Fibroblast of upper back skin (primary cell): Measurements from ENCODE around the gene NETO1.

Experiments
- DNase-seq: peaks from one replicate; pipeline ENCODE4 v3.0.0-alpha.2; 2013

NETO1 gene

DNA sequence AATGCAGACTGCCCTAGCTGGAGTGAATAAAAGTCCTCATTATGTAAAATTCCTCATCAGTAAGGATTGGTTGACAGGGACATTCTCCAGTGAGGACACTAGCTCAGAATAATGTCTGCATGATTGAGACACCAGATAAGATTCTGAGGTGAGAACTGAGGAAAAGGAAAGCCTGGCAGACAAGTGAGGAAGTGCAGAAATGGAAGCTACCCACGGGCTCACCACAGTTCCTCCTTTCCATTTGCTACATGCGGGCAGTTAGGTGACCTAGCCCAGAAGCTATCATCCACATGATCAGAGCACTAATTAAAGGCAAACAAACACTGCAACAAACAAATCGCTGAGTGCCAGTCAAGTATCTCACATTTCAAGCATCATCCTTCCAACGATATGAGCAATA, 27.7 kb downstream of the NETO1 start:
- DNase-seq = no peak

- DNase-seq = no peak
Observed at GRCh38 chr18:72834731-72835130, 33.1 kb downstream of the NETO1 start.

- DNase-seq = no peak
Observed at GRCh38 chr18:72833471-72833870, 34.3 kb downstream of the NETO1 start.

DNA sequence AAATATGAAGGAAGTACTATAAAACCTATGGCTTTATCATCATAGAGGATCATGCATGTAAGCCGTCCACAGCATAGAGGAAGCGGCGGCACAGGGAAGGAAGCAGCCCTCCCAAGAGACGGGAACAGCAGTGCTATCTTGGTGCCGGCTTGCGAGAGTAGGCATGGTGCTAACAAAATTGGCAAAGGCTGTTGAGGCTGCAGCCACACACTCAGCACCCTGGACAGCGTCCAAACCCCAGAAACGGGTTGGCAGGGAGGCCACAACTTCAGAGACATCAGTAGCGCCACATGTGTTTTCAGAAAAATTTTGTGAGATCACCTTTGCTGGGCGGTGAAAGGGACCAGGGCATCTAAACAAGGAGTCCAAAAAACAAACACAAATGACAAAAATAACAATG, 37.7 kb downstream of the NETO1 start:
- DNase-seq = no peak

GRCh38 chr18:72828601-72829000, 39.2 kb downstream of the NETO1 start:
- no peak for DNase-seq

DNA sequence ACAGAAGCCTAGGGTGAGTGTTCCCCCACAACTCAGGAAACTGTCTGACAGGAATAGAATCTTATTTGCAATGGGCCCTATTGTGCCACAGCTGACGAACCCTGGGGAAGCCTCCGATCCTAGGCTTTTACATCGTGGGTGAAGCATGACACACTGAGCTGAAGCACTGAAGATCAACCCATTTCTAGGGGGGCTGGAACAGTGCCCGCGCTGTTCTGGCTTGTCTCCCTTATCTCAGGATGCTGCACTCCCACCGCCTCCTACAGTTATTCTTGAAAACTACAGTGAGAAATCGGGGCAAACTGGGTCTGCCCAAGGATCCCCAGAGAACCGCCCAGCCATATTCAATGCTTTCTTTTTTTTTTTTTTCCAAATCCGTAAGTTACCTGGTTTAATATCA, 41.1 kb downstream of the NETO1 start:
- no peak for DNase-seq

- DNase-seq = no peak
Observed at GRCh38 chr18:72823345-72823744, 44.4 kb downstream of the NETO1 start.

GRCh38 chr18:72822202-72822601, 45.6 kb downstream of the NETO1 start:
- no peak for DNase-seq

DNA sequence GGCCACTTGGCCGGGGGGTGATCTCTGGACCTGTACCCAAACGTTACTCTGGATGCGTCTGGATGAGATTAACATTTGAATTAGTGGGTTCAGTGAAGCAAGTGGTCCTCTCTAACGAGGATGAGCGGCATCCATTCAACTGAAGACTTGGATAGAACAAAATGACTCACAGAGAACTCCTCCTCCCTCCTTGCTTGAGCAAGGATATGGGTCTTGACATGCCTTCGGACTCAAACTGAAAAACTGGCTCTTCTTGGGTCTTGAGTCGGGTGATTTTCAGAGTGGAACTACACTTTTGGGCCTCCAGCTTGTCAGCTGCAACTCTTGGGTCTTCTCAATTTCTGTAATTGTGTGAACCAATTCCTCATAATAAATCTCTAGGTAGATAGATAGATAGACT, 47.2 kb downstream of the NETO1 start:
- DNase-seq = no peak

- DNase-seq = no peak
Observed at GRCh38 chr18:72819050-72819449, 48.7 kb downstream of the NETO1 start.

- DNase-seq = no peak
Observed at GRCh38 chr18:72811047-72811446, 56.7 kb downstream of the NETO1 start.

- DNase-seq = no peak
Observed at GRCh38 chr18:72808680-72809079, 59.1 kb downstream of the NETO1 start.

- DNase-seq = no peak
Observed at GRCh38 chr18:72799106-72799505, 68.7 kb downstream of the NETO1 start.

GRCh38 chr18:72783530-72783929, 84.3 kb downstream of the NETO1 start:
- no peak for DNase-seq

GRCh38 chr18:72774914-72775313, 92.9 kb downstream of the NETO1 start:
- DNase-seq = no peak

DNA sequence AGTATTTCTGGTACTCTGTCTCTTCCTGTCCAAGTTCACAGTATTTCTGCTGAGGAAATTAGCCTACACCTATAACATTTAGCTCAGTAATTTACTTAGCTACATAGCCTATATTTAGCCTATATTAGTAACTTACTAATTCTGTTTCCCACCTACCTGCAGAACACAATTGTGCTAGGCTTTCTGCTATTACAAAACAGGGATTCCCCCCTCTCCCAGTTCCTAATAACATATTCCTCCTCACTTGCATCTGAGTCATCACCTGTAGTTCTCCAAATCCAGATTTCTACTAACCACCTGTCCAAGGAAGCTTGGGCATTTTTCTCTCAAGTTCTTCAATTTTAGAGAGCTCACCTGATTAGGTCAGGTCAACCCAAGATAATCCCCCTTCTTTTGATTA, 94.9 kb downstream of the NETO1 start:
- no peak for DNase-seq

- DNase-seq = no peak
Observed at GRCh38 chr18:72768681-72769229, 99.0 kb downstream of the NETO1 start.

GRCh38 chr18:72762515-72763122, 105.2 kb downstream of the NETO1 start:
- DNase-seq = peak; percentile 65

DNA sequence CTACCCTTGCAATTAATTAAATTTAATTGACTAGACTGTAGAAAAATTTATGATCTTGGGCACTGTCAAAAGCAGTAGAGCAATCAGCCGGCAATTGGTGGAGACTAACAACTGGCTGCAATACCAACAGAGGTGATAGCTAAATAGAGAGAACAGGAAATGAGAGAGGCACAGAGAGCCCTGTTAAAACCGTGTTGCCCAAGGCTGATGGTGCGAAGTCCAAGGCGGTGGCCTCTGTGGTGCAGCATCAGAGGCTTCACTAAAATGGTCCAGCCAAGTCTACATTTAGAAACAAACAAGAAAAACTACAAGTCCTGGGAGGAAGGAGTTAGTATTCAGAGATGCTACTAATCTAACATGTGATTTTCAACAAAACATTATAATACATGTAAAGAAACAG, 115.6 kb downstream of the NETO1 start:
- no peak for DNase-seq

DNA sequence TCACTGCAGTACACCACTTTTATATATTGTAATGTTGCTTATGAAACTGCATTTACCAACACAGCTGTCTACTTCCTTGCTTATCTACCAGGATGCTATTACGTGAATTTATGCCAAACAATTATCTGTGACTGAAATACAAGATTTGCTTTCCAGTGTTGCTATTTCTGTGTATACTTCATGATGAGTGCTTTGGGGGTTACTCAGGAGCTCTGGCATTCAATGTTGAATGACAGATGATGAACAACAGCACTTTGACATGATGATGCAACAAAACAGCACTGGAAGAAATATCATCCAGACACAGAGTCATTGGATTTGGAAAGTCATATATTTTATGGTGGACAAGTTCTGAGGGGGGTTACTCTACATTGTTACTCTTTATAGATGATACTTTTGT, 125.8 kb downstream of the NETO1 start:
- no peak for DNase-seq

- DNase-seq = no peak
Observed at GRCh38 chr18:72738136-72738535, 129.7 kb downstream of the NETO1 start.

DNA sequence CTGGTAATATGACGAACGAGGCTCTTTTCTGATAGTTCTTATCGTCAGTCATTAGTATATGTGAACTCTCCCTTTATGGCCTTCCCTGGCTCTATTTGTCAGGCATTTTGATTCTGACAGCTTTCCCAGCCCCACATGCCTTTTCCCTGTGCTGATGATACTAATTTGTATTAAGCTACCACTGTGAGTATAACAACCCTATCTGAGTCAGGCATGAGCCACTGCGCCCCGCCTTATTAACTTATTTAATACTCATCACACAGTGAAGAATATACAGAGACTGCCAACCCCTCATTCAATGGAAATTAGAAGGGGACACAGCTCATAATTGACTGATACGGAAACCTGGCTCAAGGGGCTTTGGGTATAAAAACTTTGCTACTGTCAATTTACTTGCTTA, 140.0 kb downstream of the NETO1 start:
- no peak for DNase-seq

GRCh38 chr18:72727038-72727655, 140.6 kb downstream of the NETO1 start:
- no peak for DNase-seq

DNA sequence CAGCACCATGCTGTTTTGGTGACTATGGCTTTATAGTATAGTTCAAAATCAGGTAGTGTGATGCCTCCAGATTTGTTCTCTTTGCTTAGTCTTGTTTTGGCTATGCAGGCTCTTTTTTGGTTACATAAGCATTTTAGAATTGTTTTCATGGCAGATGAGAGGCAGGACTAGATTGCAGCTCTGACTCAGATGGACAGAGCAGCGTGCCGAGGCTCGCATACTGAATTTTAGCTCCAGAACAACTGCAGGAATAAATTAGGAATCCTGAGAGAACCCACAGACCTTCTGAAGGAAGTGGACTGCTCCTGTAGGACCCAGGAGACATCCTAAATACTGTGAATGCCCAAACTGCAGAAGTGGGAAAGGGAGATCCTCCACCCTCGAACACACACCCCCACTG, 141.6 kb downstream of the NETO1 start:
- DNase-seq = no peak

GRCh38 chr18:72721330-72721729, 146.5 kb downstream of the NETO1 start:
- no peak for DNase-seq
